Heart right ventricle (tissue), 16 donors: ENCODE results near the gene TLE1. TPM values are rescaled to one million over a fixed set of nuclear protein-coding genes. Genes with fewer than 3 reads are reported as not detected.
A peak's percentile ranks its signal among the peaks of the same experiment; 100 is the strongest.

Experiments
- ATAC-seq, 8 donors: fragments of 200-7000 bp; cut with Tn5 transposase; one replicate each; pipeline ENCODE4 v1.9.1; 2020; ENCODE audit warnings: mild to moderate bottlenecking in 8 of 8, moderate library complexity in 8 of 8, moderate number of reproducible peaks in 1 of 8
- DNase-seq, 2 donors: peaks; one replicate each; pipeline ENCODE4 v3.0.0-alpha.2; 2020
- H3K27ac ChIP-seq, 10 donors: fragments of 200-600 bp; sonication (generic) in 2 of 10; one replicate each; pipeline versions ENCODE4 v1.5.0 to v1.8.0; 2020 to 2022; ENCODE audit warnings: mild to moderate bottlenecking in 3 of 10
- H3K27me3 ChIP-seq, 7 donors: fragments of 200-600 bp; one replicate each; pipeline ENCODE4 v1.8.0; 2021 to 2022; ENCODE audit warnings: mild to moderate bottlenecking in 2 of 7
- H3K36me3 ChIP-seq, 9 donors: fragments of 200-600 bp; sonication (generic) in 1 of 9; one replicate each; pipeline versions ENCODE4 v1.5.0 to v1.8.0; 2020 to 2022; ENCODE audit warnings: mild to moderate bottlenecking in 2 of 9
- H3K4me1 ChIP-seq, 9 donors: fragments of 200-600 bp; sonication (generic) in 1 of 9; one replicate each; pipeline versions ENCODE4 v1.5.0 to v1.8.0; 2020 to 2022; ENCODE audit warnings: mild to moderate bottlenecking in 4 of 9
- H3K4me3 ChIP-seq, 10 donors: fragments of 200-600 bp; sonication (generic) in 2 of 10; one replicate each; pipeline versions ENCODE4 v1.5.0 to v1.8.0; 2020 to 2022; ENCODE audit warnings: mild to moderate bottlenecking in 7 of 10, moderate library complexity in 2 of 10
- H3K9me3 ChIP-seq, 11 donors: fragments of 200-600 bp in 10 of 11; sonication (generic) in 2 of 11; one replicate each; pipeline versions ENCODE4 v1.5.0 to v1.8.0; 2013 to 2022; ENCODE audit warnings: mild to moderate bottlenecking in 2 of 11, control low read depth in 1 of 11, moderate library complexity in 1 of 11
- CTCF ChIP-seq, 9 donors: fragments of 200-600 bp; sonication (generic) in 2 of 9; IDR thresholded peaks; one replicate each; pipeline versions ENCODE4 v1.5.0 to v1.8.0; 2021 to 2022; ENCODE audit warnings: antibody characterized with exemption in 9 of 9, mild to moderate bottlenecking in 5 of 9, moderate library complexity in 1 of 9
- WGBS, 2 donors: extraction: QIAGEN DNeasy Blood & Tissue Kit; methylation state at CpG; one replicate each; pipeline ENCODE4 v1.1.7; 2013; ENCODE audit warnings: inconsistent platforms in 1 of 2; 5-methylcytosine and 5-hydroxymethylcytosine counted together
- intact Hi-C, 10 donors: fragments of 100-400 bp; cut with DNase I; formaldehyde crosslinking; loops; one replicate each; pipeline versions ENCODE4 v1.11.1 to v1.14.2; 2022
- polyA plus RNA-seq, 2 donors: library from polyadenylated mRNA; stranded (reverse); fragments of 200-250 nt; gene quantifications; one replicate each; pipeline ENCODE4 v1.2.3, GENCODE V29; 2013
- total RNA-seq, 10 donors: library from RNA; stranded (reverse); fragmentation: NEBNext Ultra II Directional in 3 of 10; extraction: Animal tissue kit (Norgen Biotek cat#: 25700) in 3 of 10; gene quantifications; one replicate each; pipeline versions ENCODE4 v1.2.1 to v1.2.4, GENCODE V29; 2021 to 2023
- donor health status: Arrhythmogenic right ventricular cardiomyopathy.
- donor health status: ischemic (EF 13 %, LVEDD 7.1; RV severe dilation, severe dysfunction).
- donor health status: healthy with polysubstance abuse.
- donor health status: DM: no; HTN: yes; CAD: no.
- donor health status: DM: no; HTN: no; CAD: no.
- donor health status: ischemic (EF 25% LVEDD 6.9; RV normal size, moderate dysfunction).
- donor health status: ischemic (EF 25% LVEDD 5.7; RV mildly dilated, moderate dysfunction).
- donor health status: healthy.
- donor health status: DM: yes; HTN: yes; CAD: no.
- donor health status: Ischemic cardiomyopathy.
- donor health status: ischemic (EF 35%, LVEDD 5.7; RV mildly dilated, moderate dysfunction).
- donor health status: nonischemic (EF 11% LVEDD 7.7; RV severe dilation, severe dysfunction).
- donor health status: DM: yes; HTN: yes; CAD: no.
- donor health status: PGD.
- donor health status: ischemic (EF 29% LVEDD 5.4; RV normal size, mild dysfunction).
- donor health status: nonischemic (EF 23%, LVEDD 6.1; RV moderate dilation, normal function).

The TLE1 gene
- total and polyA plus RNA-seq, 12 donors: 7.9 to 15.2 (median 11.0) TPM

GRCh38 chr9:81602887-81603680, 86.3 kb downstream of the TLE1 start:
- H3K4me3 ChIP-seq: no peak overlapping the region
- H3K4me1 ChIP-seq: peaks cover 0 to 46% (median 13%) of the 10 kb centered on the region in 9 donors
- H3K27ac ChIP-seq: peak overlapping the region in 5 of 10 donors; percentile 3 to 36 (median 17)
- peaks cover 0 to 42% (median 0%) of the 10 kb centered on the region in 9 donors for H3K36me3 ChIP-seq
- intact Hi-C loops: loop anchor here in 1 of 10 donors (5.0 to 10.0 kb wide), 2 partner anchors 84 to 228 kb away; partner anchors contain the start of gene TLE1
- no peak for TF ChIP-seq CTCF (IDR thresholded peaks at IDR 0.05)
- WGBS, 2 donors: 85 to 90% methylated on average over 6 of the region's 6 CpGs
- ATAC-seq (no peak), DNase-seq (no peak)
- no peaks in the 10 kb centered on the region for H3K9me3 ChIP-seq
- H3K27me3 ChIP-seq: no peaks in the 10 kb centered on the region

GRCh38 chr9:81601639-81602623, 87.4 kb downstream of the TLE1 start:
- TF ChIP-seq CTCF (IDR thresholded peaks at IDR 0.05): no peak
- no peak for ATAC-seq

GRCh38 chr9:81600631-81601030, 88.7 kb downstream of the TLE1 start:
- 88 to 91% methylated on average over 4 of the region's 4 CpGs for WGBS, 2 donors
- ATAC-seq: no peak
- peak overlapping the region in 2 of 10 donors; percentile 37 to 74 for H3K27ac ChIP-seq

More at GRCh38 chr9:81601639-81602623, 87.4 kb downstream of the TLE1 start:
- Histone ChIP-seq H3K4me1 (peaks cover 0 to 57% (median 24%) of the 10 kb centered on the region in 9 donors), H3K36me3 (peaks cover 0 to 32% (median 0%) of the 10 kb centered on the region in 9 donors), H3K27me3 (no peaks in the 10 kb centered on the region), H3K27ac (peak overlapping the region in 6 of 10 donors; percentile 0 to 74 (median 30)), H3K4me3 (no peak overlapping the region), H3K9me3 (no peaks in the 10 kb centered on the region)
- 67 to 73% methylated on average over 15 of the region's 15 CpGs for whole genome bisulfite sequencing, 2 donors
- intact Hi-C loops: loop anchor here in 1 of 10 donors (5.0 to 10.0 kb wide), 2 partner anchors 85 to 227 kb away; partner anchors contain the start of gene TLE1
- DNase-seq: no peak

More at GRCh38 chr9:81600631-81601030, 88.7 kb downstream of the TLE1 start:
- DNase-seq: no peak
- H3K27me3 ChIP-seq: no peaks in the 10 kb centered on the region
- no peak overlapping the region for H3K4me3 ChIP-seq
- intact Hi-C loops: loop anchor here in 1 of 10 donors (5.0 to 10.0 kb wide), 2 partner anchors 87 to 226 kb away; partner anchors contain the start of gene TLE1
- no peak for TF ChIP-seq CTCF (IDR thresholded peaks at IDR 0.05)
- peaks cover 0 to 67% (median 28%) of the 10 kb centered on the region in 9 donors for H3K4me1 ChIP-seq
- no peaks in the 10 kb centered on the region for H3K9me3 ChIP-seq
- H3K36me3 ChIP-seq: peaks cover 0 to 25% (median 0%) of the 10 kb centered on the region in 9 donors
